Endometrial microvascular endothelial cells (primary cell): ENCODE results near the gene NLRX1. TPM values are rescaled to one million over a fixed set of nuclear protein-coding genes. Genes with fewer than 3 reads are reported as not detected.
"Not testable (repeated sequence)": the region's sequence is repeated elsewhere in the genome, so short reads cannot be mapped to it uniquely, and the experiment has no call there.

Experiments used
- in situ Hi-C: cut with HindIII; loops from 2 replicates; pipeline ENCODE4 v1.10.0; 2017; ENCODE audit warnings: low sequenced_read_pairs, low pct_unique_long_range_greater_than_20kb; ENCODE audit errors: inconsistent ontology term
- total RNA-seq: library from RNA; depleted of rRNA; stranded (reverse); fragments of >200 nt; gene quantifications from one replicate; pipeline ENCODE4 v1.2.3, GENCODE V29; 2015; ENCODE audit errors: inconsistent ontology term

NLRX1 gene
- total RNA-seq, 1 donor from 2014 or later: 16.7 TPM

GRCh38 chr11:119152604-119153003, 15.9 kb upstream of the NLRX1 start:
- in situ Hi-C loops: no loop called here

DNA sequence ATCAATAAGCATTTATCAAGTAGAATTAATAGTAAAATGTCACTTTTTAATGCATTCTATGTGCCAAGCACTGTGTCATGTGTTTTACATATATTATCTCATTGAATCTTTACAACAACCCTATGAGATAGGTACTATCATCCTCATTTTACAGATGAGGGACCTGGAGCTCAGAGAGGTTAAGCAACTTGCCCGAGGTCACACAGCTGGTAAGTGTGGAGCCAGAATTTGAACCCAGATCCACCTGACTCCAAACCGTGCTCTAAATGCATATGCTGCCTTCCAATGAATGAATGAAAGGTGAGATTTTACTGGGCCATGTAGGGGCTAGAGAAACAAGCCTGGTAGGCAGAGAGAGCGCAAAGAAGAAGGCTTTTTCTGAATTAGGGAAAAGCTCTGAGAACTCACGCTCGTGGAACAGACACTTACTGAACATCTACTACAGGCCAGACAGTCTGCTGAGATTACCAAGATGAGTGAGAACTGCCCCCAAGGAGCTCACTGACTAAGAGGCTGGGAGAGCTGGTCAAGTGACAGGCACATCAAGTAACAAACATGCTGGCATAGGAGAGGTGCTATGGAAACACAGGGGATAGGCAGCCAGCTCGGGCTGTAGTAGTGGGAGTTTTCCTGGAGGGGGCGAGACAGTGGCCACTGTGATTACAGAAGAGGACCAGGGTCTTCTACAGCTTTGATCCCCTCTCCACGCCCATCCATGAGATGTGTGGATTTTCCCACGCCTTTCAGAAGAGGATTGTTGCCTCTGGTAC, 15.3 kb upstream of the NLRX1 start:
- in situ Hi-C loops: no loop called here

- in situ Hi-C loops: no loop called here
Measured at GRCh38 chr11:119154178-119154577, 14.3 kb upstream of the NLRX1 start.

- in situ Hi-C loops: no loop called here
Measured at GRCh38 chr11:119155733-119156492, 12.6 kb upstream of the NLRX1 start.

DNA sequence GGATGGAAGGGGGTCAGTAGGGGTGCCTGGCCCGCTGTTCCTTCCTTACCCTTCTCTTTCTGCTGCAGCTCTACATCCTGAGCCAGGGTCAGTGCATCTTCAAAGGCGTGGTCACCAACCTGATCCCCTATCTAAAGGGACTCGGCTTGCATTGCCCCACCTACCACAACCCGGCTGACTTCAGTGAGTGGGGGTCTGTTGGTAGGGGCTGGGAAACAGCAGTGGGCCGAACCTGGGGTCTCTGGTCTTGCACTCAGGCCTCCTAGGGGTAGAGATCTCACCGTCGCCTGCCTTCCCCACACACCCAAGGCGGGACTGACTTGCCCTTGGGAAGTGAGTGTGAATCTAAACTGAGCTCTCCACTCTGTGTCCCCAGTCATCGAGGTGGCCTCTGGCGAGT, 12.0 kb upstream of the NLRX1 start:
- in situ Hi-C loops: no loop called here

DNA sequence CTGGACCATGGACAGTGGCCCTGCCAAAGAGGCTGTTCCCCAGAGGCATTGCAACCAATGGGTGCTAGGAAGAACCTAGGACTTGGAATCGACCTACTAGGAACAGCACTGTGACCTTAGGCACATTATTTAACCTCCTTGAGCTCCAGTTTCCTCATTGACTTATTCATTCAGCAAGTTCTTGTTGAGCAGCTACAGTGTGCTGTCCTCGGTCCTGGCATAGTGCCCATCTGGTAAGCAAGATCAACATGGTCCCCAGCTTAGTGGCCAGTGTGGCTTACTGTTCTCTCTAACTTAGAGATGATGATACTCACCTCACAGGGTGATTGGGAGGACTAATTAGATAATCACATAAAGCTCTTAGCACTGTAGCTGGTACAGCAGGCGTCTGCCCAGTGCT, 11.5 kb upstream of the NLRX1 start:
- in situ Hi-C loops: no loop called here

DNA sequence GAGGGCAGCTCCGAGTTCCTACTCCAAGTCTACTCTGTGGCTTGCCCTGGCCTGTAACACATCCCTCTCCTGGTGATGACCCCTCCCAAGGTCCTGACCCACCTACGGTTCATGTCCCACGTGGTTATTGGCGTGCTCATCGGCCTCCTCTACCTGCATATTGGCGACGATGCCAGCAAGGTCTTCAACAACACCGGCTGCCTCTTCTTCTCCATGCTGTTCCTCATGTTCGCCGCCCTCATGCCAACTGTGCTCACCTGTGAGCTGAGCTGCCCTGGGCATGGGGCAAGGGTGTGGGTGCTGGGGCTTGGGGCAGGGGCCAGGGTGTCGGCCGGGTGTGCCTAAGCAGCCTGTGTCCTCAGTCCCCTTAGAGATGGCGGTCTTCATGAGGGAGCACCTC, 10.1 kb upstream of the NLRX1 start:
- in situ Hi-C loops: no loop called here

DNA sequence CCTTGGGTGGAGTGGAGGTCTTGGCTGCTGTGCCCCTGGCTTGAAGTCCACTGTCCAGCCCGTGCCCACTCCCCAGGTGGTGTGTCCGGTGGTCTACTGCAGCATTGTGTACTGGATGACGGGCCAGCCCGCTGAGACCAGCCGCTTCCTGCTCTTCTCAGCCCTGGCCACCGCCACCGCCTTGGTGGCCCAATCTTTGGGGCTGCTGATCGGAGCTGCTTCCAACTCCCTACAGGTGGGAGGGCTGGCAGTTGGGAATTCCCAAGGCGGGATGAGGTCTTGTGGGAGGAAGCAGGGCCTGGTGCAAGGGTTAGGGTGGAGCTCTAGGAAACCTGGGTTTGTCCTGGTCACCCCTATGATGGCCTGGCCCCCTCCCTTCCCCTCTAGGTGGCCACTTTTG, 8.4 kb upstream of the NLRX1 start:
- in situ Hi-C loops: no loop called here

DNA sequence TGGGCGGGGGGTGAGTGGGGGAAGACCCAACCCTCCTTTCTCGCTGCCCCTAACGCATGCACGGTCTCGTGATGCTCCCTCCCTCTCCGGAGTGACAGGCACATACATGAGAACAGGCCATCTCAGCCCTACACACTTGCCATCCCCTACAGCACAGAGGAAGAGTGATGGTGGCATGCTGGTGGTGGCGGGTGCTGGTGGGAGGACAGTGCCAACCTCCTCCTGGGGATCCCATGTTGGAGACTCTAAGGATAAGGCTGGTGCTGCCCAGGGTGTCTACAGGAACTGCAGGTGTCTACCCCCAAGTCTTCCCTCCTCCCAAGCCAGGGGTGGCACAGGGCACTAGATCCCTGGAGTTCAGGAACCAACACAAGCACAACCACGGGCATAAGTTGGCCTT, 6.7 kb upstream of the NLRX1 start:
- in situ Hi-C loops: no loop called here

DNA sequence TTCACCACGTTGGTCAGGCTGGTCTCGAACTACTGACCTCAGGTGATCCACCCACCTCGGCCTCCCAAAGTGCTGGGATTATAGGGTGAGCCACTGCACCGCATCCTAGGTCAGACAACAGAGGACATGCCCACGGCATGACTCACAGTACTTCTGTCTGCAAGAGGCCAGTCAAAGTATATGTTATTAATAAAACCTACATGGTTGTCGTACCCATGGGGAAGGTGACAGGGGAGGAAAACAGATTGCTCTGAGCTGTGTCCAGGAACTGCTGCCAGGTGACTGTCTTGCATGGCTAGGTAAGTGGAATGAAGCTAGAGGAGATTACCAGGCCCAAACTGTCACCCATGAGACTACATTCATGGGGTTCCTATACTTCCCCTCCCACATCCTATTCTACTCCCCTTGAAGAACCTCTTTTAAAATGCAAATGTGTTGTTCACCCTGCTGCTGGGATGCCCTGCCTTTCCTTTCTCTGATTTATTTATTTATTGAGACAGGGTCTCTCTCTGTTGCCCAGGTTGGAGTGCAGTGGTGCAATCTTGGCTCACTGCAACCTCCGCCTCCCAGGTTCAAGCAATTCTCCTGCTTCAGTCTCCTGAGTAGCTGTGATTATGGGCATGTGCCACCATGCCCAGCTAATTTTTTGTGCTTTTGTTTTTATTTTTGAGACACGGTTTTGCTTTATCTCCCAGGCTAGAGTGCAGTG, 2.0 kb upstream of the NLRX1 start:
- in situ Hi-C loops: no loop called here

DNA sequence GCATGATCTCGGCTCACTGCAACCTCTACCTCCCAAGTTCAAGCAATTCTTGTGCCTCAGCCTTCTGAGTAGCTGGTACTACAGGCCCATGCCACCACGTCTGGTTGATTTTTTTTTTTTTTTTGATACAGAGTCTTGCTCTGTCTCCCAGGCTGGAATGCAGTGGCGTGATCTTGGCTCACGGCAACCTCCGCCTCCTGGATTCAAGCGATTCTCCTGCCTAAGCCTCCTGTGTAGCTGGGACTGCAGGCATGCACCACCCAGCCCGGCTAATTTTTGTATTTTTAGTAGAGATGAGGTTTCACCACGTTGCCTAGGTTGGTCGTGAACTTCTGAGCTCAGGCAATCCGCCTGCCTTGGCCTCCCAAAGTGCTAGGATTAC, 1.5 kb upstream of the NLRX1 start:
- in situ Hi-C loops: not testable (repeated sequence)

GRCh38 chr11:119167933-119168332, 592 bp upstream of the NLRX1 start:
- in situ Hi-C loops: no loop called here

GRCh38 chr11:119169282-119169719, 776 bp downstream of the NLRX1 start:
- in situ Hi-C loops: no loop called here

- in situ Hi-C loops: no loop called here
Measured at GRCh38 chr11:119172513-119172912, 4.0 kb downstream of the NLRX1 start.

GRCh38 chr11:119173453-119173852, 4.9 kb downstream of the NLRX1 start:
- in situ Hi-C loops: no loop called here

- in situ Hi-C loops: no loop called here
Measured at GRCh38 chr11:119175493-119176077, 7.1 kb downstream of the NLRX1 start.

DNA sequence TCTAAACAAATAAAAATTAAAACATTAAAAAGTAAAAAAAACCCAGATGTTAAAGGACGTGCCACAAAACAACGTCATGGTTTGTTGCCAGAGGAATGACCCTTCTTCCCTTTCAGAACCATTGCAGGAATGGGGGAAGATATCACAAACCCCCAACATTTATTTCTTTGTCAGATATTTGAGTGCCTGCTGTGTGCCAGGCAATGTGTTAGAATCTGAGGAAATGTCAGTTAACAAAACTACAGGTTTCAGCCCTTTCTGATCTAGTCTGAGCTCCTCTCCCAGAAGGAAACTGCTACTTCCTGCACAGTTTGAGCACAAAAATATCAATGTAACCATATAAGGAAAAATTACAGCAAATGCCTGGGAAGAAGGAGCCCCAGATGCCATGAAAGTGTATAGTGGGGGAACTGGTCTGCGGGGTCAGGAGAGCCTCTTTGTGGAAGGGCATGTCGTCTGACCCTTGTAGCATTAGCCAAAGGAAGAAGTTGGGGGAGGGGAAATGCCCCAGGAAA, 9.7 kb downstream of the NLRX1 start:
- in situ Hi-C loops: no loop called here

DNA sequence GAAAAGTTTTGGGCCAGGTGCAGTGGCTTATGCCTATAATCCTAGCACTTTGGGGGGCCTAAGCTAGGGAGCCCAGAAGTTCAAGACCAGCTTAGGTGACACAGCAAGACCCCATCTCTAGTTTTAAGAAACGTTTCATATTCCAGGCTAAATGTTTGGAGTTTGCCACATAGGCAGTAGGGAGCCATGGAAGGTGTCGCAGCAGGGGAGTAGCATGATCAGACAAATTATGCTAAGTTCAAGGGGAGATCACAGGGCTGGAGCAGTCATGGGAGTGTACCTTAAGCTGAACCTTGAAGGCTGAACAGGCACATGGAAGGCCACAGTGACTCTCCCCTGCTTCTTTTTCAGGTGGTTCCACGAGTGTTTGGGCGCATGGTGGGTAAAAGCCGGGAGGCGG, 10.8 kb downstream of the NLRX1 start:
- in situ Hi-C loops: no loop called here

- in situ Hi-C loops: no loop called here
Measured at GRCh38 chr11:119179983-119180382, 11.5 kb downstream of the NLRX1 start.
